ENCODE measurements around the gene SNRNP25.
"Not testable (repeated sequence)": the region's sequence is repeated elsewhere in the genome, so short reads cannot be mapped to it uniquely, and the experiment has no call there.

The SNRNP25 gene

DNA sequence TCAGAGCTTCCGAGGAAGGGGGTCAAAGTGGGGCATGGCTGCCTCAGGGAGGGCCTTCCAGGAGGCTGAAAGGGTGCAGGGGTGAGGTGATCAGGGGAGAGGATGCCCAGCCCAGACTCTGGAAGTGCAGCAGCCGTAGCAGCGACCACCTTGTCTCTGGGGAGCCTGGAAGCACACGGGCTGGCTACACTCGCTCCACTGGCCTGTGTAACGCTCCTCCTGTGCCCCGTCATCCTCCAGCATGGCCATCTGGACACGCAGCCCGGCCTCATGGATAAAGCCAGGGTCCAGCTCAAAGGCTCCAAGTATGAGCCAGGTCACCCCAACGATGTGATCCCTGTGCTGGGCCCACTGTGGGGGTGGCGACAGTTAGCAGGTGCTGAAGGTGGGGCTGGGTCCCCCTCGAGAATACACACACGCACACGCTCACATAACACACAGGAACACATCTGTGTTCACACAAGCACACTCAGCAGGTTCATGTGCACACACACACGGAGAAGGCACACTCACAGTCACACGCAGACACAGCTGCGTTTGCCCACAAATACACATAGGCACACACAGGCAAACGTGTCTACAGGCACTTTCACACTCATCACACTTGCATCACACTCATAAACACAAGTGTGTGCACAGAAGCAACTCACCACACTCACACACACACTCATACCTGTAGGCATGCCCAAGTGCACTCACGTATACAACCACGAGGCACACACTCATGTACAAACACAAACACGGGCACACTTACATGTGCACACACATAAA lies 19.6 kb upstream of the SNRNP25 start:
- TF ChIP-seq CTCF (IDR thresholded peaks at IDR 0.05; ENCODE audit: borderline replicate concordance, control extremely low read depth, extremely low read depth, insufficient read depth, missing control alignments), result no peak
- in situ Hi-C loops (cut with MboI; ENCODE audit: low sequenced_read_pairs, unreplicated experiment), result no loop called here
- no peak for DNase-seq (ENCODE audit: low spot score)

DNA sequence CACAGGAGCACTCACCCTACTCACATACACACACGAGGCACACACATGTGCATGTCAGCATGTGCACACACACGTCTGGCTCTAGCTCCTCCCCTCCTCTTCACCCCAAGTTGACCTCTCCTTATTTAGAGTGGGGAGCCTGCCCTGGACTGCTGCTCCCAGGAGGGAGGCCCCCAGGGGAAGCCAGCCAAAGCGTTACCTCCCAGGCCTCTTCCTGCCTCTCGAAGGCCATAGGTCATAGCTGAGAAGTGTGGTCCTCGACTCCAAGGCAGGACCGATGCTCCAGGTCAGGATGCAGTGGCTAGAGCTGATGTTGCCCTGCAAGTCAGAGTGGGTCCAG lies 19.0 kb upstream of the SNRNP25 start:
- in situ Hi-C loops (cut with MboI; ENCODE audit: low sequenced_read_pairs, unreplicated experiment), result no loop called here
- no peak for TF ChIP-seq CTCF (IDR thresholded peaks at IDR 0.05; ENCODE audit: borderline replicate concordance, control extremely low read depth, extremely low read depth, insufficient read depth, missing control alignments)
- DNase-seq (ENCODE audit: low spot score), result no peak

GRCh38 chr16:35011-35677 lies 18.5 kb upstream of the SNRNP25 start:
- DNase-seq (ENCODE audit: low spot score), result no peak
- in situ Hi-C loops (cut with MboI; ENCODE audit: low sequenced_read_pairs, unreplicated experiment), result no loop called here
- no peak for TF ChIP-seq CTCF (IDR thresholded peaks at IDR 0.05; ENCODE audit: borderline replicate concordance, control extremely low read depth, extremely low read depth, insufficient read depth, missing control alignments)

DNA sequence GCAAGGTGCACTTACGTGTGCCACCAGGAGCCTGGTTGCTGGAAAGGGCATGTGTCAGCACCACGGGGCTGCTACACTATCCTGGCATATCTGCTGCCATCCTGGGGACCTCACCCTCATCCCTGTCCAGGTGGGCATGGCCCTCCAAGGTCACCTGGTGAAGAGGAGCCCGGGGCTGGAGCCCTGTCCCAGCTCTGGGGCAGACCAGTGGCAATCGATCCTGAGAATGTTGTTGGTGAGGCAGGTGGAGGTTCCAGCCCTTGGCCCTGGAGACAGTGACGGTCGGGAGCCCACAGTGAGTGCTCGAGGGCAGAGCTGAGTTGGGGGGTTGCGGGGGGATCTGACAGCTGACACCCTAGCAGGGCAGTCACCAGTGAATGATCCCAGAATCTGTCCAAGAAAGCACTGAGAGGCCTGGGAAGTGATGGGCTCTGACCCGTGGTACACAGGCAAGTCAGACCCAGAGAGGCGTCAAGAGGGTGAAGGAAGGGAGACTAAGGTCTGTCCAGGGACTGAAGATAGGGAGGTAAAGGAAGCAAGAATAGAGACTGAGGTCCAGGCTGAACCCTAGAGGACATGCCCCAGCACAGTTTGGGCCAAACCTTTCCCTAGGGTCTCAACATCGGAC lies 17.8 kb upstream of the SNRNP25 start:
- no peak for DNase-seq (ENCODE audit: low spot score)
- no peak for TF ChIP-seq CTCF (IDR thresholded peaks at IDR 0.05; ENCODE audit: borderline replicate concordance, control extremely low read depth, extremely low read depth, insufficient read depth, missing control alignments)
- in situ Hi-C loops (cut with MboI; ENCODE audit: low sequenced_read_pairs, unreplicated experiment), result no loop called here

DNA sequence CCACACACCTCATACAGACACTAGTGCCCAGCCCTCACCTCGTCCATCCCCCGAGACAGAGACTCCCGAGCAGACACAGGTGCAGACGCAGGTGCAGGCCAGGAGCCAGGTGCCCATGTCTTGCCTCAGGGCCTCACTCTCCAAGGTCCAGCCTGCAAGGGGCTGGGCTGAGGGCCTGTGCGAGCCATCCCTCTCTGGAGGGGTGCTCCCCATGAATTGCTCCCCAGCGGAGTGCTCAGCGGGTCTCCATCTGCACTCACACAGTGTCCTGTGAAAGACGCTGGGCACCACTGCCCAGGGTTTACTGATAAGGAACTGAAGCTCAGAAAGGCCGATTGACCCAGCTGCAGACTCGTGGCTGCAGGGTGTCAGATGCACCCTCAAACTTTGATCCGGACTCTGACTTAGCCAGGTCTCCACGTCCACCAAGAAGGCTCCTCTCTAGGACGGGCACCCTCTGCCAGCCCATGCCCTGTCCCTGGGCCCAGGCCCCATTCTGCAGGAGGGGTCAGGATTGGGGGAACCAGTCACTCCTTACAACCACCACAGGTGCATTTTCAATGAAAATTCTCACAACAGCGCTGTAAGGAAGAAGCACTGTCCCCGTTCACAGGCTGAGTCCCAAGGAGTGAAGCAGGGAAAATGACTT lies 17.2 kb upstream of the SNRNP25 start:
- TF ChIP-seq CTCF (IDR thresholded peaks at IDR 0.05; ENCODE audit: borderline replicate concordance, control extremely low read depth, extremely low read depth, insufficient read depth, missing control alignments), result no peak
- in situ Hi-C loops (cut with MboI; ENCODE audit: low sequenced_read_pairs, unreplicated experiment), result no loop called here
- no peak for DNase-seq (ENCODE audit: low spot score)

- TF ChIP-seq CTCF (IDR thresholded peaks at IDR 0.05; ENCODE audit: borderline replicate concordance, control extremely low read depth, extremely low read depth, insufficient read depth, missing control alignments), result no peak
- no peak for DNase-seq (ENCODE audit: low spot score)
- in situ Hi-C loops (cut with MboI; ENCODE audit: low sequenced_read_pairs, unreplicated experiment), result no loop called here
Observed at GRCh38 chr16:37511-37910, 16.1 kb upstream of the SNRNP25 start.

DNA sequence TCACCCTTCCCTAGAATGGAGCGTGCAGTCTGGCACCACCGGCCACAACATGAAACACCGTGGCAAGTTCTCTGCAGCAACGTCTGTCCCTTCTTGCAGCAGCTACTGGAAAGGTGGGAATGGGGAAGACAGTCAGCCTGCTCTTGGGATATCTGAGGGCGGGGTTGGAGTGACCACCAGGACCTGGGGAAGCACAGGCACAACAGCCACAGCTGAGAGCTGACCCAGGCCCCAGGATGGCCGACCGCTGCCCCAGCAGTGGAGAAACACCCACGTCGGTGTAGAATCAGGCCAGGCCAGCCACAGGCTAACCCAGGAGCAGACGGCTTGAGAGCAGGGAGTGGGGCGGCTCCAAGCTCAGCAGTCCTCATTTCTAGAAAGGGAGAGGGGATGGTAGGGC lies 15.4 kb upstream of the SNRNP25 start:
- in situ Hi-C loops (cut with MboI; ENCODE audit: low sequenced_read_pairs, unreplicated experiment); DNase-seq (ENCODE audit: low spot score): not testable (repeated sequence)
